Hematopoietic multipotent progenitor cell treated with erythropoietin and hydrocortisone succinate and interleukin-3 and kit ligand, for 15 days (in vitro differentiated cells): Measurements from ENCODE around the gene COPS8.

Experiments used
- DNase-seq: peaks from one replicate; pipeline ENCODE4 v3.0.0-alpha.2; 2015; ENCODE audit warnings: low spot score

Gene COPS8

DNA sequence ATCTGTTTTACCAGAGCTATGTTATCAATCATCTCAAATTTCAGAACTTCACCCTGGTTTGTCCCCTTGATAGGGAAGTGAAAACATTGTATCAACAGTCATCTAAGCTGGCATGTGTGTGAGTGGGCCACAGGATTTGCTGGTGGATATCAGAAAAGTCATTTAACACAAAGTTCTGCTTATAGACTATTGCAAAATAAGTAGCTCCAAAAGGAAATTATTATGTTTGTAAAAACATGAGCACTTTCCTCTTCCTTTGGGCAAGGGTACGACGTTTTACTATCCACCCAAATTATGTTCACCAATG is 20.7 kb upstream of the COPS8 start:
- DNase-seq: no peak

- DNase-seq: no peak
Measured at GRCh38 chr2:237066396-237066795, 19.3 kb upstream of the COPS8 start.

DNA sequence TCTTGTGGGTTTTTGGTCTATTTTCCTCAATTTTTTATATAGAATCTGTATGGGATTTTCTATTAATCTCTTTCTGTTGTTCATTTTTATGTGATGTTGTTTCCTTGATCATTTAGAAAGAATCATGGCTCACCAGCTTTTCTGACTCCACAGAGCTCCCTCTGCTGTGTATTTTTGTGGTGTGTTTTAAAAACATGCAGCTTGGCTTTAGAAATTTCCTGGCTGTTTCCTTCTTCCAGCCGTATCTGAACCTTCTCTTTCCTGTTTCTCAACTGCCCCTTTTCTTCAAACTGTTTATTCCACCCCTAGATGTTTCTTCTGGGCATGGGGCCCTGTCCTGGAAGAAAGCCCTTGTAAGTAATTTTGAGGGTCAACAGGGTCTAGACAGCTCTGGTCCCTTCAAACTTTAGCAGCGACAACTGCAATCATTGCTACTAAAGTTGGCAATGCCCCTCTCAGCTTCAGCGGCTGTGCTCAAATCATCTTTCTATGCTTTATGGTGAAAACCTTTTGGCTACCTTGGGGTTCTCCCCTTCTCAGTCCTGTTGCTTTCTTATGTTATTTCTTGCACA is 17.6 kb upstream of the COPS8 start:
- DNase-seq: no peak

DNA sequence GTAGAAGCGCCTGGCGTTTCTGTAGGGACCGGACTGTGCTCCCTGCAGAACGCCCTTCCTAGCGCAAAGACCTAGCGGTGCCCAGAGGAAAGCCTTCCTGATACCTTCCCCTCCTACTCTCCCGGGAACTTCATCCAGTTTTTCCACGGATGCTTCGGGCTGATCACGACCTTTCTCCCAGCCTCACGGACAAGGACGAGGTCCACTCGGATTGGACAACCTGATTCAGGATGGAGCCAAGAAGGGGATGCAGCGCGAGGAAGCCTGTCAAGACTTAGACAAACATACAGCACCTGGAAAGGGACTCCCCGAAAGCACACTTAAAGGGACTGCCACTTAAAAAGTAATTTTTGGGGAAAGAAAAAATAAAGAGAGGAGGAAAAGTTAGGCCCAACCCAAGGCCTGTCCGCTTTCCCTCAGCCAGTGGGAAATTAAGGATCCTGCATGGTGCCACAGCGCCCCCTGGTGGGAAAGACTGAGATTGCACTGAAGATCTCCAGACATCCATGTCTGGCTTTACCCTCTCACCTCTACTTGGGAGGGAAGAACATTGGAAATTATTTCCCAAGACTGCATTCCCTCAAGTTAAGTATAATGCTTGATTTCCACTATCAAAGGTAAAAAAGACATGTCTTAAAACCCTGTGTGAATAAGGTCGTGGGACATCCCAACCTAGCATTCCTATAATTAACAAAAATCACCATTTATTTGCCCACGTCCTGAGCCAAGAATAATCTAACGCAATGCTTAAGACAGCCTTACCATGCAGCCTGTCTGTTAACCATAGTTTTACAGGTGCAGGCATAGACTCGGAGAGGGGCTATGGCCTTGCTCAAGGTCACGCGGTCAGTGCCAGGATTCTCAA is 13.4 kb upstream of the COPS8 start:
- DNase-seq: peak; percentile 66

DNA sequence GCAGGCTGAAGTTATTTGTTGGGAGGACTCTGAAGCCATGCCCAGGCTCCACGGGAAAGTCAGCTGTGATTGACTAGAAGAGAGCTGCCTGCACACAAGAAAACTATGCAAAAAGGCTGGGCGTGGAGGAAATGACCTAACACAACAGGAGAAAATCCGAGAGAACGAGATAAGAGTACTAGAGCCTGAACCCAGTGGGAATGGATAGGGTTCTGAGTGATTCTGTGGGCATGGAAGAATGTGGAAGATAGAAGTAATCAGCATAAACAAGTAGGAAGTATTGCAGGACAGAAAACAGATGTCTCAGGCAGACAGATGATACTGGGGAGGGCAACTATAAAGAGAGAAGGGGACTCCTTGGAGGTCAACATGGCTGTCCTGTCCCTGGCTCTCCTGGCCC is 12.1 kb upstream of the COPS8 start:
- DNase-seq: no peak

GRCh38 chr2:237074211-237074993 is 11.3 kb upstream of the COPS8 start:
- DNase-seq: no peak

DNA sequence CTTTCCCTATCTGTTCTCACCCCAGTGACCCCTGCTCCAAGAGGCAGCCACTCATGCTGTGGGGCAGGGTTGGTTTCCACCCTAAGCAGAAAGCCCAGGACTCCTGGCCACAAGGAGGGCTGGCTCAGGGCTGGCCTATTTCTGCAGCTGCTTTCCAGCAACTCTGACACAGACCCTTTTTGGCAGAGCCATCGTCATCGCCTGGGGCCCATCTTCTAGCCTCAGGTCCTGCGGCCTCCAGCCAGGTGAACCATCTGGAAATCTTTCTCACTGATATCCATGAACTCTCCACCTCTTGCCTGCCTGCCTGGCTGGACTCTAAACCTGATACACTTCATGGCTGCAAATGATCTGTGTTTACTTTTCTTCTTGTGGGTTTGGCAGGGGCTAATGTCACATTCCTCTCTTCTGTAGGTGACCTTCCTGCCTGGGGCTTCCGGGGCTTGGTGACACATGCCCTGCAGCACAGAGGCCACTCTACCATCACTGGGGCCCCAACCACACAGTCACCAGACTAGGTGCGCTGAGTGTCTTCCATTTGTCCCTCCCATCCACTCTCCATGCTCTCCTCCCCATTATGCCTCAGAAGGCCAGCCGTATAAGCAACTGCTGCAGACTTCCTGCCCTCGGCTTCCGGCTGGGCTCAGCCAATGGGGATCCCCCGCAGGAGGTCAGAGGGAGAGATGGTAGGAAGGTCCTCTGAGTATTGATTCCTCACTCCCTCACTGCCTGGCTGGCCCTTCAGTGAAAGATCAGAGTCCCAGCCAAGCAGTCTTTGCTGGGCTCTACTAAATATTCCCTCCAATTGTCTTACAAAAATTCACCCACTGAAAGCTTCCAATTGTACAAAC is 9.7 kb upstream of the COPS8 start:
- DNase-seq: no peak

DNA sequence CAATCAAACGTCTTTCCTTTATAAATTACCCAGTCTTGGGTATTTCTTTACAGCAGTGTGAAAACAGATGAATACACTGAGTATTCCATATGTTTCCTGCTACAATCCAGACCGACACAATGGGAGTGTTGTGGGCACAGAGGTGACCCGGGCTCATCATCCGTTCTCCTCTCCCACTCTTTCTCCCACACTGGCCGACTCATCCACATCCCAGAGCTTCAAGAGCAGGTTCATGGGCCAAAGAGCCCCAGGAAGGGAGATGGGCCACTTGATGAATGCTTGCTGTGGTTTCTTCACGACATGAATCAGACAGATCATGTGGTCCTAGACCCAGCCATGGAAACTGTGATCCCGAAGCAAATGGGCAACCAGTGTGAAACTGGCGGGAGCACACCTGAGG is 4.1 kb upstream of the COPS8 start:
- DNase-seq: no peak

DNA sequence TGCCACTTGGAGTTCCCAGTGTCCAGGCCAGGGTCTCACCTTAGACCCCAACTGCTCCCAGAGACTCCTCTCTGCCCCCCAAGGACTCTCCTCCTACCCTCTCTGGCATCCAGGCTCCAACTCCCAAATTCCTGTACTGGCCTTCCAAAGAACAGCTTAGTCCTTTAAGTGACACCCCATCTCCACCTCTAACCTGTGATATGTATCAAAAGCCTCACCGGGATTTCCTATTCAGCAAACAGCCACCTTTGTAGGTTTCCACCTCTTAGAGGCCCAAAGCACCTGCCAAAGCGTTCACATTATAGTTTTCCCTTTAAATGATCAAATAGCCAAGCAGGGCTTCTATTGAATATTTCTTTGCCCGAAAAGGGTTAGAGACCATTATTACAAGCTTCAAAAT is 2.7 kb upstream of the COPS8 start:
- DNase-seq: no peak

- no peak for DNase-seq
Measured at GRCh38 chr2:237084444-237084843, 1.2 kb upstream of the COPS8 start.

DNA sequence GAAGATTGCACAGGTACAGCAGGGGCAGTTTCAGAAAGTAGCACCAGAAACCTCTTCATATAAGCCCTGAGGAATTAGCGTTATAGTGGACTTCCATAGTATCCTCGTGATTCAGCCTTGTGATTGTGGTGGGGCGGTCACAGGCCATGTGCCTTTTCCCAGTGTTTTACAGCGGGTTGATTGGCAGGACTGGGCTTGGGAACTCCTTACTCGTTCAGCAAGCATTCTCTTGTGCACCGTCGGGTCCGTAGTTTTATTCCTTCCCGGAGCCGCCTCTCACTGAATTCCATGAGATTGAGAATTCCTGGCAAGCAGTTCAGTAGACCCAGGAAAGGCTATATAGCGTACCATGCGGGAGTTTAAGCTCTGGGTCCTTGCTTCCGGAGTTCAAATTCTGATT is 5.2 kb downstream of the COPS8 start:
- no peak for DNase-seq

GRCh38 chr2:237091779-237092436 is 6.2 kb downstream of the COPS8 start:
- no peak for DNase-seq

DNA sequence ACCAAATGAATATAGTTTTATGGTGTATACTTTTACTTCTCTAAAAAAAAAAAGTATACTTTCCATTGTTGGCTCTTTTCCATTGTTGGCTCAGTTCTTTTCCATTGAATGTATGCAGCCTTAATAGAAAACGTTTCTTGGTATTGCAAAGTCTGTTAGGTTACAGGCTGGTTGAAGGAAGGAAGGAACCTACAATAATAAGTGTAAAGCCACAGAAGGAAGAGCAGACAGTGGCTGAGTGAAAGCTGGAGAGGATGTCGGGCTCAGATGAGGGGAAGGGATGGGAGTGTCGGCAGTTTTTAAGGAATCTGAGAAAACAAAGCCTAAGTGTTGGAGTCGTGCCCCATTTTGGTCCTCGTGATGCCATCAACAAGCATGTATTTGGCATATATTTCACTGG is 6.8 kb downstream of the COPS8 start:
- DNase-seq: no peak

DNA sequence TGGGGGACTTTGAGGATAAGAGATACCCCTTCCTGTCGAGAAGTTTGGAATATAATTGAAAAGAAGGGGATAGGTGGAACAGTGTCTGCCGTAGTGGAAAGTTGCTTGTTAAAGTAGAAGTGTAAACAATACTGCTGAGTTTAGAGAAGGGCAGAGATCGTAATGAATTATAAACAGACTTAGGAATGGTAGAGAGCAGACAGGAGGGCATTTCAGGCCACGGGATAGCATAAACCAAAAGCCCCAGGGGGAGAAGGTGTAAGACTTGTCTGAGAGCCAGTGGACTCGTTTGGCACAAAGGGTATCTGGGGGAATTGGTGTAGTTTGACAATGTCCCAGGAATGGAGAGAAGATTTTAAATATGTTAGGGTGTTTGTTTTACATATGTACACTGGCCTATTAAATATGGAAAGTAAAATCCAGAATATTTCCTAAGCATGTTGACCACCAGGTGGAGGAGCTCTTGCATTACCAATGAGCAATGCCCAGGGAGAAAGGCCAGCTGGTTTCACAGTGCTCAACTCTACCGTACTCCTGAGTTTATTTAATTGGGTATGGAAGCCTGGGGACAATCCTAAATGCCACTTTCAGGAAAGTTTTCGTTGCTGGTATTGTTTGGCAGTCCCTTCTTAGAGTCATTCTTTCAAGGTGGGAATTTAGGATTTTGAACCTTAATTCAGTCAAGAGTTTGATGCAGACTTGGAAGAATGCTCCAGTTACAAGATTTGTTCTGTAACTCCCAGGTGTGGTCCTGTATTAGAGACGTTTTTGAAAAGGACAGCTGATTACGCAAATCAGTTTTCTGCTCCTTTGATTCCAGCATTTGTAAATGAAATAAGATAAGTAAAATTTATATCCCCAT is 7.5 kb downstream of the COPS8 start:
- DNase-seq: no peak

GRCh38 chr2:237096201-237096600 is 10.5 kb downstream of the COPS8 start:
- DNase-seq: no peak

GRCh38 chr2:237096911-237097310 is 11.2 kb downstream of the COPS8 start:
- no peak for DNase-seq

DNA sequence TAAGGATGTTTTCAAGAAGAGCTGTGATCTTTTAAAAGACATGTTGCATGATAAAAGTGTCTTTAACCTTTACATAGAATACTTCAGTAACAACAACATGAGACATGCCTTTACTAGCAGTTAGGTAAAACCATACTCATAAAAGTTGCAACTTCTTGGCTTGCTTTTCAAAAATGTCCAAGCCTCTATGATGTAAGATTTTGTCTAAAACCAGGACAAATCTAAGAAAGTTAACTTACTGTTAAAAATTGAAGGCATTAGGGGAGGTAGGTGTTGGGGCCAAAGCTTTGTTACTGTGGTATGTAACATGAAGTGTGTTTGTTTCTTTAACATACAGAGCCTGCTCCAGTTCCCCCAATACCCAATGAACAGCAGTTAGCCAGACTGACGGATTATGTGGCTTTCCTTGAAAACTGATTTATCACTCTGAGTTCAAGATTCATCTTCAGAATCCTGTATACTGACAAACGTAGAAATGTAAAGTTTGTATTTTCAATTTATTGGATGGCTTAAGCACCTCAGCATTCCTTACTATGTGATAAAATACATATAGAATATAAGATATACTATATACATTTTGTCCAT is 11.7 kb downstream of the COPS8 start:
- DNase-seq: no peak

- no peak for DNase-seq
Measured at GRCh38 chr2:237097911-237098702, 12.4 kb downstream of the COPS8 start.

- DNase-seq: no peak
Measured at GRCh38 chr2:237099804-237100203, 14.1 kb downstream of the COPS8 start.
